ENCODE measurements around the gene ATP11B.

ATP11B gene

GRCh38 chr3:182913889-182914288 lies 120.6 kb downstream of the ATP11B start:
- DNase-seq: no peak
- in situ Hi-C loops (cut with HindIII; ENCODE audit: low pct_ligation_motif_present, low sequenced_read_pairs): no loop called here
- H3K36me3 ChIP-seq (replicated peaks): peaks cover 8% of the 10 kb centered on the region
- H3K27ac ChIP-seq: no peak overlapping the region
- no peak for TF ChIP-seq CTCF (IDR thresholded peaks at IDR 0.05; ENCODE audit: low read depth, low read length, missing control alignments)
- H3K4me3 ChIP-seq (ENCODE audit: low read depth, low read length): no peak overlapping the region
- H3K27me3 ChIP-seq (replicated peaks): no peaks in the 10 kb centered on the region

- no peak overlapping the region for H3K4me3 ChIP-seq (ENCODE audit: low read depth, low read length)
- no peak for TF ChIP-seq CTCF (IDR thresholded peaks at IDR 0.05; ENCODE audit: low read depth, low read length, missing control alignments)
- DNase-seq: no peak
- H3K36me3 ChIP-seq (replicated peaks): peaks cover 8% of the 10 kb centered on the region
- no peaks in the 10 kb centered on the region for H3K27me3 ChIP-seq (replicated peaks)
- H3K27ac ChIP-seq: no peak overlapping the region
- in situ Hi-C loops (cut with HindIII; ENCODE audit: low pct_ligation_motif_present, low sequenced_read_pairs): no loop called here
Observed at GRCh38 chr3:182914341-182914740, 121.0 kb downstream of the ATP11B start.

- DNase-seq: no peak
- Histone ChIP-seq H3K27me3 (replicated peaks) (no peaks in the 10 kb centered on the region), H3K36me3 (replicated peaks) (peaks cover 8% of the 10 kb centered on the region), H3K27ac (no peak overlapping the region), H3K4me3 (ENCODE audit: low read depth, low read length) (no peak overlapping the region)
- in situ Hi-C loops (cut with HindIII; ENCODE audit: low pct_ligation_motif_present, low sequenced_read_pairs): no loop called here
- no peak for TF ChIP-seq CTCF (IDR thresholded peaks at IDR 0.05; ENCODE audit: low read depth, low read length, missing control alignments)
Observed at GRCh38 chr3:182917134-182917533, 123.8 kb downstream of the ATP11B start.

- TF ChIP-seq CTCF (IDR thresholded peaks at IDR 0.05; ENCODE audit: low read depth, low read length, missing control alignments): no peak
- Histone ChIP-seq H3K4me3 (ENCODE audit: low read depth, low read length) (no peak overlapping the region), H3K27me3 (replicated peaks) (no peaks in the 10 kb centered on the region), H3K27ac (no peak overlapping the region), H3K36me3 (replicated peaks) (no peaks in the 10 kb centered on the region)
- DNase-seq: no peak
- in situ Hi-C loops (cut with HindIII; ENCODE audit: low pct_ligation_motif_present, low sequenced_read_pairs): no loop called here
Observed at GRCh38 chr3:182919866-182920357, 126.6 kb downstream of the ATP11B start.

GRCh38 chr3:182920515-182921084 lies 127.3 kb downstream of the ATP11B start:
- no peak for DNase-seq
- no peak overlapping the region for H3K4me3 ChIP-seq (ENCODE audit: low read depth, low read length)
- no peak overlapping the region for H3K27ac ChIP-seq
- no peak for TF ChIP-seq CTCF (IDR thresholded peaks at IDR 0.05; ENCODE audit: low read depth, low read length, missing control alignments)
- no peaks in the 10 kb centered on the region for H3K36me3 ChIP-seq (replicated peaks)
- no peaks in the 10 kb centered on the region for H3K27me3 ChIP-seq (replicated peaks)
- in situ Hi-C loops (cut with HindIII; ENCODE audit: low pct_ligation_motif_present, low sequenced_read_pairs): no loop called here
